Body of pancreas (tissue), 4 donors: ENCODE results near the gene ADRA2A.

Experiments
- CTCF ChIP-seq, 7 experiments: fragments of 450-650 bp in 4 of 7; fragments of 200-600 bp in 3 of 7; sonication (generic) in 3 of 7; IDR thresholded peaks; one replicate each; pipeline ENCODE4 v1.5.1; 2016 to 2019; ENCODE audit warnings: antibody characterized with exemption in 7 of 7
- POLR2A ChIP-seq, 3 donors: fragments of 450-650 bp; IDR thresholded peaks; one replicate each; pipeline ENCODE4 v1.6.1; 2016; ENCODE audit warnings: antibody characterized with exemption in 3 of 3, mild to moderate bottlenecking in 2 of 3

- TF ChIP-seq POLR2A (IDR thresholded peaks at IDR 0.05): no peak
- no peak for TF ChIP-seq CTCF (IDR thresholded peaks at IDR 0.05)
These were observed 15.0 kb downstream of the ADRA2A start for GRCh38 chr10:111091833-111092232.
